Epidermal melanocyte (primary cell): ENCODE measurements around the gene PRSS8.
"Not testable (repeated sequence)": the region's sequence is repeated elsewhere in the genome, so short reads cannot be mapped to it uniquely, and the experiment has no call there.

Experiments used
- DNase-seq: peaks from one replicate; pipeline ENCODE4 v3.0.0; 2011; ENCODE audit warnings: low spot score; ENCODE audit not compliant: insufficient read length

The PRSS8 gene

GRCh38 chr16:31135535-31136286, at the start of gene PRSS8:
TSS of gene PRSS8 (minus strand) at chr16:31135727. CDS start at chr16:31135498, 229 bp downstream.
- no peak for DNase-seq

GRCh38 chr16:31184888-31185287, 49.4 kb upstream of the PRSS8 start:
- no peak for DNase-seq

GRCh38 chr16:31183432-31184428, 48.2 kb upstream of the PRSS8 start:
- no peak for DNase-seq

DNA sequence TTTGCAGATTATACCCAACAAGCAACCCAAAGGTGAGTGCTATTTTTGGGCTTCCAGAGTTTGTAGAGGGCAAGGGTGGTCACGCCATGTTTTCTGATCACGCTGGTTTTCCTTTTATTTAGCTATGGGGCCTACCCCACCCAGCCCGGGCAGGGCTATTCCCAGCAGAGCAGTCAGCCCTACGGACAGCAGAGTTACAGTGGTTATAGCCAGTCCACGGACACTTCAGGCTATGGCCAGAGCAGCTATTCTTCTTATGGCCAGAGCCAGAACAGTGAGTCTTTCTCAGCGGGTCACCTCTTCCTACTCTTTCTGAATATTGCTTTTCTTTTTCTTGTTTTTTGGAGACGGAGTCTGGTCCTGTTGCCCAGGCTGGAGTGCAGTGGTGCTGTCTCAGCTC, 46.9 kb upstream of the PRSS8 start:
- DNase-seq: no peak

DNA sequence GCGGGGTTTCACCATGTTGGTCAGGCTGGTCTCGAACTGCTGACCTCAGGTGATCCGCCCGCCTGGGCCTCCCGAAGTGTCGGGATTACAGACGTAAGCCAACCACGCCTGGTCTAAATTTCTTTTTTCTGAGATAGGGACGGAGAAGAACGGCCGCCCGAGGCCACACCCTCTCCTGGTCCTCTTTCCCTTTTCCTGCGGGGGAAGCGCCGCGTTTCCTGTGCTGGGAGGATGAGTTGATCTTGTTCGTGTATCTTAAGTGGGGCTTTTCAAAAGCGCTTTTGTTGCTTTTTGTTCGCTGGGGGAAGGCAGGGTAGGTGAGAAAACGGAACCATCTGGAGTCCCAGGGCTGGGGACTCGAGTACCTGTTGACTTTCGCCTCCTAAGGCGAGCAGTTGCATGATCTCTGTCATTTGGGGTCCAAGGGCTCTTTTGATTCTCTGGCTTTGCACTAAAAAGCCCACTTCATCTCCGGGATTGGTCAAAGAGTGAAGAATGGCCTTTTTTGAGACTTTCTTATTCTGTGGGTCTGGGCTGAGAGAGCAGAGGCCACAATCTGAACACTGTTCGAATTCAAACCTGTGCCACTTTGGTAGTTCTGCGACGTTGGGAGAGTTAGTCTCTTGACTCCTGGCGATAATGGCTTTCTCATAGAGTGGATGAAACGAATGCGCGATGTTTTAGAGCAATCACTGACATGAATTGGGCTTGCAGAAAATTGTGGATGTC, 45.7 kb upstream of the PRSS8 start:
- no peak for DNase-seq

GRCh38 chr16:31179747-31180459, 44.4 kb upstream of the PRSS8 start, which contains the start of gene FUS:
TSS of gene FUS (plus strand) at chr16:31180139. CDS start at chr16:31180215, 76 bp downstream.
- DNase-seq: peak; percentile 93

DNA sequence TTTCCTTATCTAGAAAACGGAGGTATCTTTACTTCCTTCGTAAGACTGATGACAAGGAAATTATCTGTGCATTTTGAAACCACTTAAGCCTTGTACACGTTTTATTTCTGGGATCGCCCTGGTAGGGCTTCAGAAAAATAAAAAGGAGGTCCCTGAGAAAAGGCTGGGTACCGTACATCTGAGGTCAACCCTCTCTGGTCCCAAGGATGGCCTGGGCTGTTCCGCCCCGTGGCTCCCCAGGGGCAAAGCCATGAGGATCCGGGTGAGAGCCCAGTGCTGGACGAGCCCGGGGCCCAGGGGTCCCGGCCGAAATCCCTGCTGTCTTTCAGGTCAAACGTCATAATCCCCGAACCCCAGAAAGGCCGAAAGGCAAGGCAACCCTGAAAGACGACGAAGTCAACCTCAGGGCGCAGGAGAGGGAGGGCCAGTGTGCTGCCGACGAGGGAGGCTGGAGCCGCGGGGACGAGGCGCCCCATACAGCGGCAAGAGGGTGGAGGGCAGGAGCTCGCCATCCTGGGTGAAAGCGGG, 43.8 kb upstream of the PRSS8 start:
- DNase-seq: no peak

- no peak for DNase-seq
Observed at GRCh38 chr16:31177136-31177535, 41.6 kb upstream of the PRSS8 start.

DNA sequence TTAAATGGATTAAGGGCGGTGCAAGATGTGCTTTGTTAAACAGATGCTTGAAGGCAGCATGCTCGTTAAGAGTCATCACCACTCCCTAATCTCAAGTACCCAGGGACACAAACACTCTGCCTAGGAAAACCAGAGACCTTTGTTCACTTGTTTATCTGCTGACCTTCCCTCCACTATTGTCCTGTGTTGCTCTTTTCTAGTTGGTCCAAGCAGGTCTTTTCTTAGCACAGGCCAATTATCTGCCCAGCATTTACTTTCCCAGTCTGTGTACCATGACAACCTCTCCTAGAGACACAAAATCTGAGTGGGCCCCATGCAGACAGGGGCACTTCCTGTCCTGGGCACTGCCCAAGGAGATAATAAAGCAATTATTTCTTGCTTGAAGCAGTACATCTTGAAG, 34.5 kb upstream of the PRSS8 start:
- DNase-seq: not testable (repeated sequence)

GRCh38 chr16:31168848-31169247, 33.3 kb upstream of the PRSS8 start:
- DNase-seq: no peak

DNA sequence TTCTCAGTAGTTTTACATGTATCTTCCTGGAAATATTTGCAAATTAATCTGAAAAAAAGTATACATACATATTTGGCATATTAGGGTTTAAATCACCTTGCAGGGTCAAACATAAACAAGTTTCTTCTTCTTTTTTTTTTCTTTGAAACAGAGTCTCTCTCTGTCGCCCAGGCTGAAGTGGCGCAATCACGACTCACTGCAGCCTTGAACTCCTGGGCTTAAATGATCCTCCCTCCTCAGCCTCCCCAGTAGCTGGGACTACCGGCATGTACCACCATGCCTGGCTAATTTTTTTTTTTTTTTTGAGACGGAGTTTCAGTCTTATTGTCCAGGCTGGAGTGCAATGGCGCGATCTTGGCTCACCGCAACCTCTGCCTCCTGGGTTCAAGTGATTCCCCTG, 31.8 kb upstream of the PRSS8 start:
- no peak for DNase-seq

DNA sequence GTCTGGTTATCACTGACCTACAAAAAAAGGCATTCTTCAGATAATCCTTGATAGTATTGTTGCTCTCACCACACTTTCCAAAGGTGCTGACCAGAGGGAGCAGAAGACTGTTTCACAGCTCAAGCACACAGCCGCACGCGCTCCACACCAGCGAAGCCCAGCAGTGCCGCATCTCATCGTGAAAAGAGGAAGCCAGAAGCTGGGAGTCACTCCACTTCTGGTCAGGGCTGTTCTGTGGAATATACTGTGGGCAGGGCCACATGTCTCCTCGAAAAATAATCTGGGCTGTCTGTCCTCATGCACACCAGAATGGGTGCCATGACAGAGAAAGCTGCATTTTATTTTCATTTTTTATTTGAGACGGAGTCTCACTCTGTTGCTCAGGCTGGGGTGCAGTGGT, 21.6 kb upstream of the PRSS8 start:
- DNase-seq: no peak

GRCh38 chr16:31150976-31151375, 15.4 kb upstream of the PRSS8 start:
- not testable (repeated sequence) for DNase-seq

- no peak for DNase-seq
Observed at GRCh38 chr16:31149894-31150890, 14.7 kb upstream of the PRSS8 start, which contains the start of gene PRSS36. TSS of gene PRSS36 (minus strand) at chr16:31150066. CDS start at chr16:31150035, 31 bp downstream.

DNA sequence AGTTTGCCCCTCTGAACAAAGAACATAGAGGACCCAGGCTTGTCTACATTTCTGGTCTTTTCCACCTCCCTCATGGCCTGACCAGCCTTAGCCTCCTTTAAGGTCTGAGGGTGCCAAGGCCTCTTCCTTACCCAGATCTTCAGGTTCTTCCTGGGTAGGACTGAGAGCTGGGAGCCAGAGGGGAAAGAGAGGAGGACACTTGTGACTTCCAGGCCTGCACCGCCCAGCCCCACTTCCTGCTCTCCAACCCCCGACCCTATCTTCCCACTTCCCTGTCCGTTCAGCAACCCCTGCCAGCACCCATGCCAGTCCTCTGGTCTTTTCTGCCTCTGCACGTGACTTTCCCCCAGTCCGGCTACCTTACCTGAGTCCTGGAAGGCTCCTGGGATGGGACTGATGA, 13.8 kb upstream of the PRSS8 start:
- DNase-seq: no peak

GRCh38 chr16:31148896-31149295, 13.4 kb upstream of the PRSS8 start:
- no peak for DNase-seq

DNA sequence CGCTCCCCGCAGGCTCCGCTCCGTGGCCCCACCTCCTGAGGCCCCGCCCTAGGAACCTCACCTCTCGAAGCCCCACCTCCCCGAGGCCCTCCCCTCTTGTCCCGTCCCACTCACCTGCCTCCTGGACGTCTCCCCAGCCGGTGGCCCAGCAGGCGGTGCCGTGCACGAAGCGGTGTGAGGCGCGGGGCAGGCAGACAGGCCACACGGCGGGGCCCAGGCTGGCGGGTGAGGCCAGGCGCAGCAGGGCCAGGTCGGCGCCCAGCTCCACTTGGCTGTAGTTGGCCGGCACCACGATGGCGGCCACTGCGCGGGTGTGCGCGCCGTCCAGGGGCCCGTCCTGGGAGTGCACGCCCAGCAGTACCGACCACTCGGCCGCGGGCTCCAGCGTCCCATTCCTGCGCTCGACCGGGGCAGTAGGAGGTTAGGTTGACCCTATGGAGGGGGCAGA, 12.8 kb upstream of the PRSS8 start:
- no peak for DNase-seq

- DNase-seq: no peak
Observed at GRCh38 chr16:31147574-31147973, 12.0 kb upstream of the PRSS8 start.

GRCh38 chr16:31145398-31145990, 10.0 kb upstream of the PRSS8 start:
- no peak for DNase-seq
